Activated naive CD4-positive, alpha-beta T cell (primary cell): ENCODE measurements around the gene MBNL1.
"Not testable (repeated sequence)": the region's sequence is repeated elsewhere in the genome, so short reads cannot be mapped to it uniquely, and the experiment has no call there.

ENCODE experiments used
- DNase-seq, 4 experiments: peaks; one replicate each; lab custom pipeline; 2025; lab: John Stamatoyannopoulos, UW

The MBNL1 gene

DNA sequence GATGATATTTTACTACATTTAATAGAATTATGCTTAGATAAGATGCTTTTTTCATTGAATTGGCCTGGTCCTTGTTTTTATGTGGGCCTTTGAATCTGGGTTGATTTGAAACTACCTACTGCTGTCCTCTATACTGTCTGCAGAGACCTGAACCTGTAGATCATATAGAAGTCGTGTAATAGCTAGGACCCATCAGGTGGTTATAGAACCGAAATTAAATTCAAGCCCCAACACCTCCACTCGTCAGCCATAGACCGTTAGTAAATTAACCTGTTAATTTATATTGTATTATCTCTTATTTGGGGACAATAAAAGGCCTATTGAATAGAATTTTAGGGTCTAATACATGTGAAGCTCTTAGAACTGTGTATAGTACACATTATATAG lies 108.4 kb downstream of the MBNL1 start:
- no peak for DNase-seq

DNA sequence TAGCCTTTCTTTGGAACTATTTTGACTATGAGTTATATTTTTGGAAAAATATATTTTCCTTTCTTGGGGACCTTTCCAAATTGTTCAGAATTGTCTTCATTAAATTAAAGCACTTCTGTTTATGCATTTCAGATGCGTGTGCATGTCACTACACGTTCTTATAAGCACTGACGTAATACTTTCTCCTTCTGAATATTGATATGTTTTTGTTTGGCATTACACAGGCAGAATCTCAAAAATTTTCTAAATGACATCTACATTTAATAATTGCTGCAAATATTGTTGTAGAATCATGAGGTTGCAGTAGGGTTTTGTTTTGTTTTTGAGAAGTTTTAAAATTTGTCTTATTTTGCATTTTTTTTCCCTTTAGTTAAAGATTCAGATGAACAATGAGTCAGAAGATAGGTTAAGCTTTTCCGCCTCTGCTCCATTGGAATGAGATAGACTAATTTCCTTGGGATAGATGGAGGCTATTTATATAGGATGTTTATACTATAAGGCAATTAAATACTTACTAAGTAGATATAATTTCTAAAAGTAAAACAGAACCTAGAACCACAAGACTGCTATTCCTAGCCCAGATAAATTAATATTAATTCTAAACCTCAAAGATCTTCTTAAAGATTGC lies 110.8 kb downstream of the MBNL1 start:
- no peak for DNase-seq

DNA sequence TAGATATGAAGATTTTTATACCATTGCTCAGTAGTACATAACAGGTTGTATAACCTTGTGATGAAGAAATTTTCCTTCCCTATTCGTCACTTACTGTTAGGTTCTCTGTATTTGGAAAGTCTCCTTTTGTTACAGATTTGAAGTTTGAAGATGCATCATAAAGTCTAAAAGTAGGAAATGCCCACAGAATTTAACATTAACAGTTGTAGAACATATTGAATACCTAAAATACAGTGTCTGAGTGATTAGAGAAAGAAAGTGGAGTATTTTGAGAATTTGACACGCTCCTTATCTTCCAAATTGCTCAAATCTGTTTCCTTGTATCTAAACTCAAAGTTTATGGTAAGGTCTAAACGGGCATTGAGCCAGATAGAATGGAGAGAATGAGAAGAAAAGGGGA lies 111.3 kb downstream of the MBNL1 start:
- DNase-seq = no peak

DNA sequence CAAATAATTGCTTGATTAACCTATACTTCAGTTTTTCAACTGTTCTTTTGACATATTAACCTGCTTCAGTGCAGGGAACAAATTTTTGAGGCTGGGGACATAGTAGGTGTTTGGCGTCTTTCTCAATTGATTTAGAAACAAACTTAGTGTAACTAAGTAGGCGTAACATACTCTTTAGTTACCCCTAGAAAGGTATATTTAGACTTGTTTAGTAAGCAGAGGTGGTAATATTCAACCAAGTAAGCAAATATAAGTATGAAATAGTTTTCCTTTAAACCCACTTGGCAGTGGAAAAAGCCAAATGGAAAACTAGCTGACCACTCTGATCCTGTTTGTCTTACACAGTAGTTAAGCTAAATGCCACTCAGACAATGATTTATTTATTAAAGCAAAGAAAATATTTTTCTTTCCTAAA lies 113.2 kb downstream of the MBNL1 start:
- no peak for DNase-seq

DNA sequence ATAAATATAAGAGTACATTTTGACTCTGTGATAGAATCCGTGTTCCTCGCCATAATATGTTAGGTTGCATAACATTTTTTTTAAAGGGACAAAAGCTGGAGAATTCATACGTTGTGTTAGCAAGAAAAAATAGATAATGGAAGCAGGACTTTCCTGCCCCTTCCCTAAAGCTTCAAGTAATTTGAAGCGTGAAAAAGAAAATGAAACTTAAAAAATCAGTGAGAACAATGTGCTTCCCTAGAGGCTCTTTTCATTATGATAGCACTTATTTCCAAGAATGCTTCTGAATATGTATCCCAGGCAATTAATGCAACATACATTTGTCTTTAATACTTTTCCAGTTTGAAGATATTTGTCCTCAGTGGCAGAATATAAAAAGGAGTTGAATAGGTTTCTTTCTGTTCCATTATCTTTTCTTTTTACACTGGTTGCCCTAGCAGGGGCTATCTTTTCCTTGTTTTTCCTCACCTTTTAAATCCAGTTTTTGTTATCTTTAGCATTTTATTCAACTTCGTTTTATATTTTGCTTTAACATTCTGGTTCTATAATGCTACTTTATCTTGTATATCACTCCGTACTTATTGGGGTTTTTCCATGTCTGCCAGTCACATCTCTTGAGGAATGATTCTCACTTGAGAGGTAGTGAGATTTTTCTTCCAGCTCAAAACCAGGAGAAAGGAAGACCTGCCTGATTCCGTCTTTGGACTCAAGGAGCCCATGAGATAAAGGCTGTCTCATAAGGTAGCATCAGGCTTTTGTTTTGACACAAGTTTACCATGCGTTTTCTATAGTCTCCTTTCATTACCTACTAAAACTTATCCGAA lies 113.8 kb downstream of the MBNL1 start:
- DNase-seq = no peak

DNA sequence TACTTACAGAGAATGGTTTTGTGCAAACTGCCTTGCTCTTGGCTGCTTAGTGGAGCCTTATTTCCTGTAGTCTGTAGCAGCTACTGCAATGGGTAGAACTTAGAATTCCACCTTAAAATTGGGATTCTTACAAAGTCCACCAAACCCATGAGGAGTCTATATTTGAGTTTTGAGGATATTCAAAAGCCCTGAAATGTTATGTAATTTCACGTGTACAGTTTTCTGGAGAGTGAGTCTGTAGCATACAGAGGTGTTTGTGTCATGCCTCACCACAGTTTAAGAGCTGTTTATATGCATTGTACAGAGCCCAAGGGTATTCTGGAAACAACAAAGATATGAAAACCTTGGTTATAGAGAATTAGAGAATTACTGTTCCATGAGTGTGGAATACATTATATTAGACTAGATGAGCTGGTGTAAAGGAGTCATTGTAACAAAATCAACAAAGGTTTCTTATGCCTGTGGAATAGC lies 114.4 kb downstream of the MBNL1 start:
- DNase-seq = no peak

DNA sequence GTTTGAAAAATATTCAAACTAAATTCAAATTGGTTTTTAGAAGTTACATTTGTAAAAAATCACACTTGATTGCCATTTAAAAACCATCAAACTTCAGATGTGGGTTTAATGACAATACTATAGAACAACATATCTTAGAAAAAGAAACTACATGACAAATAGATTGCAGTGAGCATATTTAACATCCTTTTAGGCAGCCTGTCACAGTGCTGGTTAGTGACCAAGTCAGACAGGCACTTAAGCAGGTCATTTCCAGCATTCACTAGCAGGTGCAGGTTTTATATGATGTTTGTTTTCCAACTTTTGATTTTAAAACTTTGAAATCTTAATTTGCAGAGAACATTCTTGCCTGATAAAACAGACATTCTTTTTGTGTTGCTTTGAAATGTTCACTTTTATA lies 115.7 kb downstream of the MBNL1 start:
- no peak for DNase-seq

DNA sequence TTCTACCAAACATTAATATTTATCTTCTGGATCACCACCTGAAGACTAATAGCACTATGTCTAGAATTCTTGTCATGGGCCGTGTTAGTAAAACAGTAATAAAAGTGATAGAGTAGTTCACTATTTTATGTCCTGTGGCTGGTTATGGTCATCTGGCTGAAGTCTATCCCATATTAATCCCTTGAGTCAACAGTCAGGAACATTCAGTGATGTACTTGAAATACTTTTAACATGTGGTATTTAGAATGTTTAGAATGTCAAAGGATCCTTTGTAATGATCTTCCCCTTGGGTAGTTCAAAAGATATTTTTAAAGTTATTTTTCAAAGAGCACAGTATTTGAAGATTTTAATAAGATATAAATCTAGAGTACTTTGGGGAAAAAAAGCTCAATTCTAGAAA lies 117.0 kb downstream of the MBNL1 start:
- DNase-seq = no peak

DNA sequence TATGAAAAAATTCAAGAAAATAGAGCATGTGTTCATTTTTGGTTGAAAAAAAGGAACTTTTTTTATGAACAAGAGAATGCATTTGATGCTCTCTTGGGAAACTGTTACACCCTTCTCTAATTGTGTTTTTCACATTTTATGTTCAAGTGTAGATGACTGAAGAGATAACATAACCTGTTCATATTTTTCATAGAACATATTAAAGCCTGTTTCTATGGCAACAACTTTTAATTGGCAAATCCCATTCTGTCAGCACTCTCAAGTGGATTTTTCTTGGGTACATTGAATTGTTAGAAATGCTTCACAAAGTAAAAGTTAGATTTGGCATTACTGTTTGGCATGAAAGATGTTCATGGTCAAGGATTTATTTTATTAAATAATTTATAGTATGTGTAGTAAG lies 117.5 kb downstream of the MBNL1 start:
- DNase-seq = no peak

DNA sequence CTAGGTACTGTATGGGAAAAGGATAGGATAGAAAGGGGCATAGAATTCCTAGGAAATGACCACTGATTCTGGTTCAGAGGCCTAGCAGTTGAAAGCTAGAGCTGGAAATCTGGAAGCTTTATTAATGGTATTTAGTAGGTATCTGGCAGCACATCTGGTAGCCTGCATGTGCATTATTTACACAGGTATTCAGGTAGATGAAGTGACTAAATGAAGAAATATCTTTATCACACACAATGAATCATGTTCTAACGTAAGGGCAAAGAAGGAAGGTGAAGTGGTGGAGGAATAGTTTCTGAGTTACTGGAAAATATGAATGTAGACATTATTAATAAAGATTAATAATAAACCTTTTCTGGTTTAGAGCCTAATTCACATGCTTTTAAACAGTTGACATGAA lies 119.9 kb downstream of the MBNL1 start:
- DNase-seq = no peak

DNA sequence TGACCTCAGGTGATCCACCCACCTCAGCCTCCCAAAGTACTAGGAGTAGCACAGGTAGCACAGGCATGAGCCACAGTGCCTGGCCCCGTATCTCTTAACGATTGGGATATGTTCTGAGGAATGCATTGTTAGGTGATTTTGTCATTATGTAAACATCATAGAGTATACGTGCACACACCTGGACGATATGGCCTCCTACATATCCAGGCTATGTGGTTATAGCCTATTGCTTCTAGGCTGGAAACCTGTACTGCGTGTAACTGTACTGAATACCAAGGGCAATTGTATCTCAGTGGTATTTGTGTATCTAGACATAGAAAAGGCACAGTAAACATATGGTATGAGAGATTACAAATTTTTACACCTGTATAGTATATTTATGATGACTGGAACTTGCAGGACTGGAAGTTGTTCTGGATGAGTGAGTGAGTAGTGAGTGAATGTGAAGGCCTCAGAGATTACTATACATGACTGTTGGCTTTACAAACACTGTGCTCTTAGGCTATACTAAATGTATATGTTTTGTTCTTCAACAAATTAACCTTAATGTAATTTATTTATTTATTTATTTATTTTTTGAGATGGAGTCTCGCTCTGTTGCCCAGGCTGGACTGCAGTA lies 120.7 kb downstream of the MBNL1 start:
- no peak for DNase-seq

DNA sequence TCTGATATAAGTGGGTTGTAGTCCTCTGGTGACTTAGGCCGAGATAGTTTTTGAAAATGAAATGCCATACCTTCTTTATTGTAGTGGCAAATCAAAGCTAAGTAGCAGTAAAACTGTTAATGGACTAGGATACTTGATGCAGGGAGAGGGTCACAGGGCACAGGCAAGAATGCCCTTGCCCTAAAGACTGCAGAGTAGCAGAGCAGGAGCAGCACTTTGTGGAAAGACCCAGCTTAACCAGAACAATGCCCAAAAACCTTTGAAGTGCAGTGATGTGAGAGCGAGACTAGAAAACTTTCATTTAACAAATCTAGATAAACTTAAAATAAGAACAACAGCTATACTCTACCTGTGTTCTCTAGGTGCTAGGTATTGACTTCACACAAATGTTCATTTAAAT lies 121.9 kb downstream of the MBNL1 start:
- no peak for DNase-seq

DNA sequence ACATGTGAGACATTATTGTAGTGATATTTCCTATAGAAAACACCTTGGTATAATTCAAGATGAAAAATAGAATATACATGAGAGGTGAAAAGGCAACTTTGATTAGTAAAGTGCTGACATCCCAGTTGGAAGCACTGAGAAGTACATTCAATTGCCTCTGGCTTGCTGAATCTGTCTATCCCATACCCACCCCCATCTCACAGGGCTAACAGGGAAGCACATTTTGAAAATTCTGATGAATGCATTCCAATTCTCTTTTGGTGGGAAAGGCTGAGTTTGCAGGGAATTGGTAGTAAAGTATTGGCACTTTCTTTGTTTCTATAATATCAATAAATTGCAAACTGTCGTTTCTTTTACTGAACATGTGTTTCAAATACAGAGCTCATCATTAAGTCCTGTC lies 122.9 kb downstream of the MBNL1 start:
- no peak for DNase-seq

DNA sequence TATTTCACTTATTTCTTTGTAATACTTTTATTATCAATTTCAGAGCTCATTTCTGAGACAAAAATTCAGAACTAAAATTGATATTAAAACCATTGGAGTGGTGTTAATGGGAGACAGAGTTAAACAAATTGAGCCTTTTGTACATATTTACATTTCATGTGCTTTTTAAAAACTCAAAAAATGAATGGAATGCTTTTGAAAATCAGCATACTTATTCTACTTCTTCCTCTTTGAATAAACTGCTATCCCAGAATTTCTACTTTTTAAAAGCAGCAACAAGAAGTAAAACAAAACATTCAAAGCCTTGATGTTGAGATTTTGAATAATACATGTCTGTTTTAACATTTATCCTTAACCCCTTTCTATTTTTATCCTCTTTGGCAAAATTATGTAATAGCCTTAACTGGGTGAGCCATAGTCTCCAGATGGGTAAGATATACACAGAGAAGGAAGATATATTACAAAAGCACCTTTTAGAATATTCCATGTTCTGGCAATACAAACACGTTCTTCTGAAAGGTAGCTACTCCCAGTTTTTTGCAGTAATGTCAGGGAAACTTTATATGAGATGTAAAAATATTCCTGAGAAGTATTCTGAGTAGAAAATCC lies 123.6 kb downstream of the MBNL1 start:
- no peak for DNase-seq

DNA sequence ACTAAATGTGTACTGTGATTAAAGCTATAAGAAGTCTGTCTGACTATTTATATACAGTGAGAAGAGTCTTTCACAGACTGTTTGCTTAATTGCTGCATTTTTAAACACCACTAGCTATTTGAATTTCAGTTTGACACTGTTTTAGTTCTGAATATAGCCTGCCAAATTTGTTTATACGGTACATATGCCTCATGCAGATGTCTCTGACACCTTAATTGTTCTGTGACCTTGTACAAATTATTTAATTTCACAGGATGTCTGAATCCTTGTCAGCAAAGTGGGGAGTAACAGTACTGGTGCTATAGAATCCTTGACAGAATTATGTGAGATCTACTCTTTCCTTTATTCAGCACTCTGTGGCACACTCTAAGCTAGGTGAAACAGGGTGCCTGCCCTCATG lies 125.5 kb downstream of the MBNL1 start:
- DNase-seq = no peak

DNA sequence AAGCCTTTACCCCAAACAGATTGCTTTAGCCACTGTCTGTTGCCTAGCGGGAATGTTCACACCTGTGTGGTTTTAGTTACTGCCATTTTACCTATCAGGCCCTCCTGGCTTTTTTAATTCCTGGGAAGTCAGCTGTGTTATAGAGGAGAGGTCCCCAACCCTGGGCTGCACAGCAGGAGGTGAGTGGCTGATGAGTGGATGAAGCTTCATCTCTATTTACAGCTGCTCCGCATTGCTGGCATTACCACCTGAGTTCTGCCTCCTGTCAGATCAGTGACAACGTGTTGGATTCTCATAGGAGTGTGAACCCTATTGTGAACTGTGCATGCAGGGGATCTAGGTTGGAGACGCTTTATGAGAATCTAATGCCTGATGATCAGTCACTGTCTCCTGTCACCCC lies 127.0 kb downstream of the MBNL1 start:
- DNase-seq = no peak

DNA sequence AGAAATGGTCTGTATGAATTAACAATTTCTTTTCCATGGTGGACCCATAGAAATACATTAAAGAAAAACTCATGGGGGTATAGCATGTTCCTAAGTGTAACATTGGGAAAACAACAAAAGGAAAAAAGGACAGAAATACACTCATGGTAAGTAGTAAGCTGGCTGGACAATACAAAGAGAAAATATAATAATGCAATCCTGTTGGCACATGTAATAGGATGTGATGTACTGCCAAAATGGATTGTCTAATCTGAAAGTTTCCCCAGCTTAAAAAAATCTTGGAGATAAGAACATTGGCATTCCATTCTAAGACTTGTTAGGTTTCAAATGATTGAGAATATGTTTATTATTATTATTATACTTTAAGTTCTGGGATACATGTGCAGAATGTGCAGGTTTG lies 128.1 kb downstream of the MBNL1 start:
- DNase-seq = no peak

DNA sequence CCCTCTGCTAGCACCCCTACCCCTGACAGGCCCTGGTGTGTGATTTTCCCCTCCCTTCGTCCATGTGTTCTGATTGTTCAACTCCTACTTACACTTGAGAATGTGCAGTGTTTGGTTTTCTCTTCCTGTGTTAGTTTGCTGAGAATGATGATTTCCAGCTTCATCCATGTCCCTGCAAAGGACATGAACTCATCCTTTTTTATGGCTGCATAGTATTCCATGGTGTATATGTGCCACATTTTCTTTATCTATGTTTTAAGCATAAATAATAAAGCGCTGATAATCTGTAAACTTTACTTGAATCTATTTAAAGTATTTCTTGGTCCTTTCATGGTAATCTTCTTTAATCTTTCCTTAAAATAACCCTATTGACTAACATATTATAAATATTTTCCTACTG lies 128.6 kb downstream of the MBNL1 start:
- not testable (repeated sequence) for DNase-seq

DNA sequence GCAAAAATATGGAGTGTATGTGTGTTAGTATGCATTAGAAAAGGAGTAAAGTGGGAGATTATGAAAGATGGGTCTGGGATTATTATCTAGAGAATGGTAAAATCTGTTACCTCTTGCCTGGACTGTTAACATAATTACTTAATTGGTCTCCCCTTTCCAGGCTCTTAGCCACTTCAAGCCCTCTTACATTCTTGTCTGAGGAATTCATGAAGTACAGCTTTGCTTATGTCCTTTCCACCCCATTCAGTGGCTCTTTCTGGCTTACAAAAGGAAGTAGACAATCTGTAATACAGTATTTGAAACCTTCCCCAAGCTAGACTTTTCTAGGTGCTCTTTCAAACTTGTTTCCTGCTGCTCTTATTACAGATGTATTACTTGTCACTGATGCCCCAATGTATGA lies 129.8 kb downstream of the MBNL1 start:
- no peak for DNase-seq

DNA sequence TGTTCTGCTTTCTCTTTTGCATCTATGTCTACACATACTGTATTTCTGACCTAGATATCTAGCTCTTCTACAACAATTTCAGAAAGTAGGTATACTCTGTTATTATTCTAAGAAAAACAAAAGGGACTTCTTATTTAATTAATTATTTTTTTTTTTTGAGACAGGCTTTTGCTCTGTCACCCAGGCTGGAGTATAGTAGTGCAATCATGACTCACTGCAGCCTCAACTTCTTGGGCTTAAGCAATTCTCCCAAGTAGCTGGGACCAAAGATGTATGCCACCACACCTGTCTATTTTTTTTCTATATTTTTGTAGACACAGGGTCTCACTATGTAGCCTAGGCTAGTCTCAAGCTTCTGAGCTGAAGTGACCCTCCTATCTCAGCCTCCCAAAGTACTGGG lies 130.6 kb downstream of the MBNL1 start:
- no peak for DNase-seq

DNA sequence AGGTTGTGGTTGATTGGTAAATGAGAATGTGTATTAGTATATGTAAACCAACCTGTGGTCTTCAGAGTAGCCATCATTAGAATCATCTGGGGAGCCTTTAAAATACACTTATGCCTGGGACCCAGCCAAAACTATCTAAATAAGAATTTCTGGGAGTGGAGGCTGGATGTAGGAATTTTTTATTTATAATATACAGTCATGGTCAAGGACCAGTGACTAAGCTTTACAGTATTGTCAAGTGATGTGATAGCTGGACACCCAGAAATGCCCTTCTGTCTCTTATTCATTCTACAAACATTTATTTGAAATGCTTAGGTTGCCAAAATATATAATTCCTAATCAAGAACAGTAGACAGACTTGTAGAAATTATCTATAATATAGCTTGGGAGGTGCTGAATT lies 132.2 kb downstream of the MBNL1 start:
- no peak for DNase-seq

DNA sequence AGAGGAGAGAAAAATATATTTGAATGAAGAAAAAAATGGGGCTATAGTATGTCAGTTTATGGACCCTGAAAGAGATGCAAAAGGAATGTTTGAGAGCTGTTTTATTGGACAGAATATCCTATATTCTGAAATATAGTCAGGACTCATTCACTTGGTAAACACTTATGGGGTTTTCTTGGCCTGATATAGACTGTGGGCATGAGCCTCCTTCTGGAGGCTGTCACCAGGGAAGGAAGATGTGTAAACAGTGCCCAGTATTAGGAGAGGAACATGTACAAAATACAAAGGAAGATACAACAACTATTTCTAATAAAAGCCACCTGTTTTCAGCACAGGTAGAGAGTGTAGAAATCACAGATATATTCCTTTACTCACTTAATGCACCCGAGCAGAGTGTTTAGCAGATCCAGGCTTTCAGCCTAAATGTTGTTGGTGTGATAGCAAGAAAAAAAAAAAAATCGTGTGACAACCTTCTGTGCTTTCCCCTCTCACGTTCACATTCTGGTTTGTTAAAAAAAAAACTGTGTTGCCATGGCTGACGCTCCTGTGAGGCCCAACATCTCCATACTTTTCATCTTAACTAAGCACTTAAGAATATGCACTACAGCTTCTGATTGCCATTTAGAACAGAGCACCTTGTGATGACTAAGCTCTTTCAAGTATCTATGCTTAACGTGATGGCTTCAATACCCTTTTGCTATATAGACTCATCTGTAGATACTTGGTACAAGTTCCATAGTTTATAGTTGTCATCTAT lies 134.1 kb downstream of the MBNL1 start:
- no peak for DNase-seq
